AG09319 (cell line): Measurements from ENCODE around the gene NPAS3.
A peak's percentile ranks its signal among the peaks of the same experiment; 100 is the strongest.

Experiments
- DNase-seq: peaks from one replicate; pipeline ENCODE4 v3.0.0-alpha.2; 2010; ENCODE audit warnings: low read depth; ENCODE audit errors: extremely low read depth
- CTCF ChIP-seq: IDR thresholded peaks from 2 replicates; pipeline ENCODE4 v1.5.1; 2011; ENCODE audit warnings: low read depth, mild to moderate bottlenecking, inconsistent platforms, low read length, moderate library complexity

Gene NPAS3

GRCh38 chr14:33792720-33793368 lies 854.2 kb downstream of the NPAS3 start:
- DNase-seq: peak; percentile 56
- peak; percentile 96 for TF ChIP-seq CTCF

- DNase-seq: no peak
- no peak for TF ChIP-seq CTCF
Observed at GRCh38 chr14:33793398-33794110, 854.9 kb downstream of the NPAS3 start.

GRCh38 chr14:33794791-33795305 lies 856.2 kb downstream of the NPAS3 start:
- DNase-seq: no peak
- TF ChIP-seq CTCF: no peak

GRCh38 chr14:33796356-33796755 lies 857.7 kb downstream of the NPAS3 start:
- TF ChIP-seq CTCF: no peak
- no peak for DNase-seq

- DNase-seq: no peak
- TF ChIP-seq CTCF: no peak
Observed at GRCh38 chr14:33799705-33800570, 861.3 kb downstream of the NPAS3 start.

- TF ChIP-seq CTCF: no peak
- DNase-seq: no peak
Observed at GRCh38 chr14:33800735-33801163, 862.1 kb downstream of the NPAS3 start.
